GM12878 (cell line): ENCODE measurements around the gene FMR1. TPM values are rescaled to one million over a fixed set of nuclear protein-coding genes. Genes with fewer than 3 reads are reported as not detected.

ENCODE experiments used
- ATAC-seq: fragments of 200-7000 bp; cut with Tn5 transposase; 3 replicates; pipeline ENCODE4 v1.9.1; 2020; ENCODE audit warnings: mild to moderate bottlenecking, moderate library complexity
- BruUV-seq: library from RNA; stranded (reverse); fragments of 400-500 nt; replicated peaks from 2 replicates; lab custom pipeline; 2021; lab: Mats Ljungman, UMichigan
- CTCF ChIA-PET: fragments of 300-600 bp; sonication (Branson Sonifier 250); formaldehyde crosslinking; extraction: SDS; loops from one replicate; lab custom pipeline; 2021; ENCODE audit warnings: inconsistent platforms; lab: Yijun Ruan, JAX
- POLR2A ChIA-PET: fragments of 350-600 bp; formaldehyde crosslinking; extraction: SDS; loops from one replicate; lab custom pipeline; 2021; ENCODE audit warnings: inconsistent platforms; lab: Charles Lee
- RAD21 ChIA-PET: fragments of 300-600 bp; sonication (Branson Sonifier 250); formaldehyde crosslinking; loops from one replicate; lab custom pipeline; 2023; ENCODE audit warnings: antibody characterized with exemption; ENCODE audit not compliant: unreplicated experiment; lab: Charles Lee
- SMC1A ChIA-PET: fragments of 300-600 bp; sonication (Branson Sonifier 250); formaldehyde crosslinking; loops from one replicate; lab custom pipeline; 2023; ENCODE audit not compliant: unreplicated experiment, uncharacterized antibody; lab: Charles Lee
- DNase-seq: peaks from one replicate; pipeline ENCODE4 v3.0.0-alpha.2; 2011; ENCODE audit warnings: low read depth, low spot score
- FAIRE-seq: peaks from 3 replicates; lab custom pipeline; 2011; peaks lifted over from hg19 to GRCh38; lab: Jason Lieb, UNC
- H2AFZ ChIP-seq: 2 replicates; pipeline ENCODE4 v1.6.0; 2011; ENCODE audit warnings: low read depth, low read length, control low read depth; ENCODE audit not compliant: control insufficient read depth
- H3K27ac ChIP-seq: 2 replicates; pipeline ENCODE4 v1.5.1; 2011; ENCODE audit warnings: control low read depth; ENCODE audit not compliant: control insufficient read depth, insufficient read depth
- H3K27me3 ChIP-seq, 2 experiments: replicated peaks in 1 of 2; 2 replicates each; pipeline versions ENCODE4 v1.6.0 to v1.6.1; 2011; ENCODE audit warnings: low read length in 1 of 2; ENCODE audit not compliant: control insufficient read depth in 2 of 2, insufficient read depth in 2 of 2
- H3K36me3 ChIP-seq, 2 experiments: 2 replicates each; pipeline ENCODE4 v1.5.1; 2011; ENCODE audit warnings: low read length in 1 of 2; ENCODE audit not compliant: control insufficient read depth in 2 of 2, insufficient read depth in 2 of 2
- H3K4me1 ChIP-seq: 2 replicates; pipeline ENCODE4 v1.6.1; 2011; ENCODE audit warnings: mild to moderate bottlenecking, low read length, moderate library complexity, mixed read lengths; ENCODE audit not compliant: control insufficient read depth, insufficient read depth
- H3K4me2 ChIP-seq: 2 replicates; pipeline ENCODE4 v1.6.0; 2011; ENCODE audit warnings: control low read depth; ENCODE audit not compliant: control insufficient read depth, insufficient read depth
- H3K4me3 ChIP-seq: fragments of 200-600 bp; sonication (generic); 2 replicates; pipeline ENCODE4 v1.5.1; 2016
- H3K79me2 ChIP-seq: 2 replicates; pipeline ENCODE4 v1.6.0; 2011; ENCODE audit warnings: low read length; ENCODE audit not compliant: control insufficient read depth, insufficient read depth
- H3K9ac ChIP-seq: 2 replicates; pipeline ENCODE4 v1.8.0; 2011; ENCODE audit warnings: low read length, control low read depth, mixed read lengths; ENCODE audit not compliant: control insufficient read depth, insufficient read depth
- H3K9me3 ChIP-seq: replicated peaks from 3 replicates; pipeline ENCODE4 v1.5.1; 2011; ENCODE audit warnings: mild to moderate bottlenecking, low read length; ENCODE audit not compliant: control insufficient read depth, insufficient read depth
- H4K20me1 ChIP-seq: 2 replicates; pipeline ENCODE4 v1.6.0; 2011; ENCODE audit not compliant: control insufficient read depth, insufficient read depth
- ATF7 ChIP-seq: fragments of 450-650 bp; IDR thresholded peaks from 2 replicates; pipeline ENCODE4 v1.6.1; 2016; ENCODE audit warnings: low read depth, mild to moderate bottlenecking
- BRCA1 ChIP-seq: IDR thresholded peaks from 2 replicates; pipeline ENCODE4 v1.6.1; 2011; ENCODE audit warnings: low read depth, low read length, improper control_type of control experiment
- HDAC6 ChIP-seq: fragments of 200-600 bp; sonication (generic); IDR thresholded peaks from one replicate; pipeline ENCODE4 v1.8.0; 2017; ENCODE audit warnings: antibody characterized with exemption; ENCODE audit not compliant: unreplicated experiment
- MLLT1 ChIP-seq: fragments of 450-650 bp; IDR thresholded peaks from 2 replicates; pipeline ENCODE4 v1.6.1; 2016; ENCODE audit warnings: mild to moderate bottlenecking
- SMC3 ChIP-seq: IDR thresholded peaks from 2 replicates; pipeline ENCODE4 v1.6.1; 2011; ENCODE audit warnings: low read length, improper control_type of control experiment, borderline replicate concordance
- TCF3 ChIP-seq: IDR thresholded peaks from 2 replicates; pipeline ENCODE4 v1.6.1; 2012; ENCODE audit warnings: low read depth, mild to moderate bottlenecking, low read length, borderline replicate concordance; ENCODE audit not compliant: insufficient read depth
- TCF7 ChIP-seq: IDR thresholded peaks from 2 replicates; pipeline ENCODE4 v1.6.1; 2014; ENCODE audit warnings: antibody characterized with exemption, borderline replicate concordance
- WRNIP1 ChIP-seq: IDR thresholded peaks from 2 replicates; pipeline ENCODE4 v1.6.1; 2011; ENCODE audit warnings: low read depth, low read length, improper control_type of control experiment, borderline replicate concordance
- ZNF384 ChIP-seq: IDR thresholded peaks from 2 replicates; pipeline ENCODE4 v1.6.1; 2012; ENCODE audit warnings: low read depth, mild to moderate bottlenecking, low read length, improper control_type of control experiment, borderline replicate concordance
- ZNF592 ChIP-seq: fragments of 450-650 bp; IDR thresholded peaks from 2 replicates; pipeline ENCODE4 v1.6.1; 2017; ENCODE audit warnings: mild to moderate bottlenecking, moderate library complexity
- WGBS: methylation state at CpG from one replicate; pipeline ENCODE4 v1.1.6; 2016; ENCODE audit warnings: low lambda C conversion rate; ENCODE audit not compliant: insufficient replicate concordance, insufficient coverage; ENCODE audit errors: missing lambda C conversion rate; 5-methylcytosine and 5-hydroxymethylcytosine counted together
- in situ Hi-C: fragments of 300-500 bp; cut with MboI; formaldehyde crosslinking; loops from 9 replicates; pipeline ENCODE4 v1.14.3; 2018; ENCODE audit warnings: mixed read lengths
- intact Hi-C: fragments of 100-400 bp; cut with micrococcal nuclease; formaldehyde crosslinking; loops from one replicate; pipeline ENCODE4 v1.14.2; 2022; ENCODE audit not compliant: unreplicated experiment
- polyA plus RNA-seq, 11 experiments: library from polyadenylated mRNA; depleted of rRNA in 4 of 11; unstranded in 6 of 11; stranded (reverse) in 5 of 11; fragments of >200 nt; fragmentation: Nextera tagmentation in 4 of 11; fragmentation: Illumina TruSeq in 1 of 11; extraction: Ambion mirVana in 4 of 11; extraction: Trizol in 1 of 11; gene quantifications; 1 replicate in 1 of 11; 2 replicates in 10 of 11; pipeline versions ENCODE4 v1.2.1 to v1.2.3, GENCODE V29; 2011 to 2016; ENCODE audit warnings: inconsistent platforms in 2 of 11, missing spikeins in 2 of 11, low read depth in 1 of 11
- total RNA-seq, 4 experiments: library from RNA; depleted of rRNA in 3 of 4; stranded (reverse); fragments of >200 nt in 3 of 4; fragmentation: Illumina TruSeq in 1 of 4; extraction: Trizol in 1 of 4; gene quantifications; 2 replicates each; pipeline versions ENCODE4 v1.2.1 to v1.2.3, GENCODE V29; 2013 to 2021

The FMR1 gene
- total and polyA plus RNA-seq, 10 of the 15 experiments (the other 5 are each of a cell fraction or from before 2014, with no cell fraction given), result 7.9 to 37.5 (median 19.3) TPM

- FAIRE-seq (no peak), DNase-seq (no peak), ATAC-seq (no peak)
- Histone ChIP-seq H3K4me3 (no peak overlapping the region), H3K9ac (no peak overlapping the region), H3K4me1 (no peaks in the 10 kb centered on the region; the same call in 1 of the 2 replicates), H3K9me3 (no peaks in the 10 kb centered on the region; the same call in 2 of the 3 replicates), H3K4me2 (no peak overlapping the region), H2AFZ (no peak overlapping the region), H3K27me3 (no peaks in the 10 kb centered on the region), H3K27ac (no peak overlapping the region), H4K20me1 (no peaks in the 10 kb centered on the region), H3K79me2 (no peaks in the 10 kb centered on the region), H3K36me3 (no peaks in the 10 kb centered on the region)
- 60% methylated on average over 4 of the region's 4 CpGs for WGBS
- POLR2A ChIA-PET, result no interaction called here
- RAD21 ChIA-PET, result no interaction called here
- intact Hi-C loops, result no loop called here
- in situ Hi-C loops, result no loop called here
- TF ChIP-seq HDAC6 (no peak), TCF3 (no peak), ATF7 (no peak), TCF7 (no peak), SMC3 (no peak), WRNIP1 (no peak)
- SMC1A ChIA-PET, result no interaction called here
- no TSS peak for BruUV-seq
- CTCF ChIA-PET, result no interaction called here
These were observed 34.7 kb upstream of the FMR1 start for GRCh38 chrX:147876849-147877646.

GRCh38 chrX:147877726-147878125 lies 34.0 kb upstream of the FMR1 start:
- 24% methylated on average over 5 of the region's 5 CpGs for WGBS
- no peaks in the 10 kb centered on the region; the same call in 2 of the 3 replicates for H3K9me3 ChIP-seq
- intact Hi-C loops (no loop called here), in situ Hi-C loops (no loop called here)
- no peak for DNase-seq
- no peak overlapping the region for H2AFZ ChIP-seq
- no peaks in the 10 kb centered on the region for H4K20me1 ChIP-seq
- ChIA-PET RAD21 (interaction anchor here (0.7 kb wide), 1 partner anchor 295 kb away, joined by 3 read pairs; no protein-coding TSS in a partner anchor), CTCF (no interaction called here), SMC1A (interaction anchor here (1.1 kb wide), 1 partner anchor 9 kb away, joined by 3 read pairs; no protein-coding TSS in a partner anchor)
- no peak overlapping the region for H3K27ac ChIP-seq
- H3K27me3 ChIP-seq, result no peaks in the 10 kb centered on the region
- H3K4me3 ChIP-seq, result no peak overlapping the region
- no peaks in the 10 kb centered on the region for H3K36me3 ChIP-seq
- H3K79me2 ChIP-seq, result no peaks in the 10 kb centered on the region
- H3K4me2 ChIP-seq, result no peak overlapping the region
- ATAC-seq, result no peak
- TF ChIP-seq BRCA1 (no peak), ZNF592 (no peak), ZNF384 (no peak), MLLT1 (no peak)
- TF ChIP-seq, all 136 proteins: peak for 0
- H3K9ac ChIP-seq, result no peak overlapping the region
- no TSS peak for BruUV-seq
- H3K4me1 ChIP-seq, result no peaks in the 10 kb centered on the region; the same call in 1 of the 2 replicates
- no peak for FAIRE-seq
- POLR2A ChIA-PET, result no interaction called here
